ENCODE results near the gene NGEF.
A peak's percentile ranks its signal among the peaks of the same experiment; 100 is the strongest.

NGEF gene

DNA sequence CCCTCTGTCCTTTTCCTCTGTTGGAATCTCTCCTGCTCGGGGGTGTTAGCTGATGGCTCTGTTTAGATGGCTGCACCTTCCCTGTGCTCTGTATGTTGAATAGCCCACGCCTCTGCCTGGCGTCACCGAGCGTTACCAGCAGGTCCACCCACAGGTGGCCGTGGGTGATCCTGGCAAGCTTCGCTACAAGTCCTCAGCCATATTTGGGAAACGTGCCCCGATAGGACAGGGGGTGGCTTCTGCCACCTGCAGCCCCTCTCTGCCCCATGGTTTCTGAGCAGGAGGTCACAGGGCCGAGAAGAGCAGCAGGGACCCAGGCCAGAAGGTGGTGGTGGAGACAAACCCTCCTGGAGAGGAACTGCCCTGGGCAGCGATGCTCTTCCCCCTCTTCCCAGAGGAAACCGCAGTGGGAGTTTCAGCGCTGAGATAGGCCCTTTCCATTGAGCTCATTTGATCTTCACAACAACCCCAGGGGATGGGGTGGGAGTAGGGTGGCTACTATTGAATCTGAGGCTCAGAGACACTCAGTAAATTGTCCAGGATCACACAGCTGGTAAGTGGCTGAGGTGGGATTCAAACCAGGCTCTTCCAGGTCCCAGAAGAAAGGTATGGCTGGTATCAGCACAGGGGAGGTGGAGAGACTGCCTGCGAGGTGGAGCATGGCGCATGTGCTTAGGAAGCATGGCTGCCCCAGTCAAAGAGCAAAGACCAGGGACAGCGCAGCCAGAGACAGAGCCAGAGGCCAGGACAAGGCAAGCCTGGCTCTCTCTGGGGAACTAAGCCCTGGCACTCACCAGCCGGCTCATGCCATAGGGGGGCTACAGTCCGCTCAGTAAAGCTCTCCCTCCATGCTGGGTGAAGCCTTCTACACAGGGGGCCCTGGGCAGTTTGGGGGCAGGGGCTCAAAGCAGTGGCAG lies 15.0 kb downstream of the NGEF start:
- no peak for DNase-seq

DNA sequence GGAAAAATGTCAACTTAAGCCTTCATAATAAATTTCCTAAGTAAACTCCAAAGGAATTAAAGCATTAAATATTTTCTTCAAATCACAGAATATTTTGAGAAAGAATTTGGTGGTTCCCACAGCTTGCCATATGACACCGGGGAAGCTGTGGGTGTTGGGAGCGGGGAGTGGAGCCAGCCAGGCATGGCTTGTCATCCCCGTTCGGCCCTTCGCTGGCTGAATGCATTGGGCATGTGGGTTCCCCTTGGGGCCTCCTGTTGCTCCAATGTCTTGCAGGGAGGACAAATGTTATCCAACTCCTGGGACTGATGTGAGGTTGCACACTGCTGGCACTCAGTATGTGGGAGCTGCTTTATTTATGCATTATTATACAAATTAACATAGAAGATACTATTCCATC lies 18.6 kb downstream of the NGEF start:
- DNase-seq = no peak

GRCh38 chr2:232993231-232993821 lies 19.7 kb downstream of the NGEF start:
- DNase-seq = no peak

DNA sequence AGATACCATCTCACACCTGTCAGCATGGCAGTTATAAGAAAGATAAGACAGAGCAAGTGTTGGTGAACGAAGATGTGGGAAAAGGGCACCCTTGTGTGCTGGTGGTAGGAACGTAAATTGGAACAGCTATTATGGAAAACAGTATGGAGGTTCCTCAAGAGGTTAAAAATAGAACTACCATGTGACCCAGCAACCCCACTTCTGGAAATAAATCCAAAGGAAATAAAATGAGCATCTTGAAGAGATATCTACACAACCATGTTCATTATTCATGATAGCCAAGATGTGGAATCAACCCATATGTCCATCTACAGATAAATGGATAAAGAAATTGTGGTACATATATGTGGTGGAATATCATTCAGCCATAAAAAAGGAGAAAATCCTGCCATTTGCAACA lies 26.9 kb downstream of the NGEF start:
- no peak for DNase-seq

DNA sequence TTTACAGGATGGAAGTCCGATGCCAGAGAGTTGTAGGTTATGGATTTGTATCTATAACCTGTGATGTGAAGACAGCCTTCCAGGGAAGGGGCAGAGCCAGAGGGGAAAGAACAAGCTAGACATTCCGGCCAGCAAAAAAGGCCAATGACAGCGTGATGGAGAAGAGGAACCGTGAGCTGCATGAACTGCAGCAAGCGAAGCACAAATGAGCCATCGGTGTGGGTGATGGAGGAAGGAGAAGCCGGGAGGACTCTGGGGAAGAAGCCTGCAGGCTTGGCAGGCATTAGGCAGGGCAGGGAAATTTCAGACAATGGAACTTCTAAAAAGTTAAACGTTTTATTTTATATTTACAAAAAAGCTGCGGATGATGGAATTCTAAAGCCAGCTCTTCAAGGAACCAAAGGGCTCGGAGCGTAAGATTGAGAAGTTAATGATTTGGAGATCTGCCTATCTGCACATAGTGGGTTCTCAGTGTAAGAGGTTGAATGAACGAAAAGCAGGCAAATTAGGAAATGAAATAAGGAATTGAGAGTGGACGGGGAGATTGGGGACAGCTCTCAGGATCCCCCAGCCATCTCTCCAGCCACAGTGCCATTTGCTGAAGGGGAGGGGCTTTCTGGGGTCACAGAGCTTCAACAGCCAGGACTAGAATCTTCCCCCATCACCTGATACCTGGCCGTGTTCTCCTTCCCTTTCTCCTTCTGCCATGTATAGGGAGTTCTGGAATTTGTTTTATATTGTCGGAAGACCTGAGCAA lies 28.4 kb downstream of the NGEF start:
- no peak for DNase-seq

GRCh38 chr2:232983669-232984140 lies 29.4 kb downstream of the NGEF start:
- no peak for DNase-seq

GRCh38 chr2:232982926-232983668 lies 30.0 kb downstream of the NGEF start:
- DNase-seq = no peak

DNA sequence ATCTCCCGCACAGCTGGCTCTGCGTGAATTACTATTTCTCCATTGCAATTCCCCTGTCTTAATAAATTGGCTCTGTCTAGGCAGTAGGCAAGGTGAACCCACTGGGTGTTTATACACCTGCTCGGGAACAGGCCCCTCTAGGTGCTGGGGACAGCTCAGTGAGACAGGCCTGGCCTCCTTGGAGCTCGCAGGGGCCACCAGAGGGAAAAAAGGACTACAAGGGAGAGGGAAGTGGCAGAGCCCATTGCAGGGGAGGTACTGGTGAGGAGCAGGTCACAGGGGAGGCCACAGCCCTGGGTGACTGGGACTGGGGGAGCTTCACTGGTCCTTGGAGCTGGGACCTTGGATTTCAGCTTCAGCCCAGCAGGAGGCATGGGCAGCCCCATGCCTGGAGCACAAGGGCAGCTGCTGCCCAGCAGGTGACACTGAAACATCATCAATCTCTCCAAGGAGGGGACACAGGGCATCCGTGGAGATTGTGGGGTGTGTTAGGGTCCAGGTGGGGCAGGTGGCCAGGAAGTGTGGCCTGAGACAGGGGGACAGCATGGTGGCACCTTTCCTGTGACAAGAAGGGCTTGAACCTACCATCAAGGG lies 31.2 kb downstream of the NGEF start:
- no peak for DNase-seq

DNA sequence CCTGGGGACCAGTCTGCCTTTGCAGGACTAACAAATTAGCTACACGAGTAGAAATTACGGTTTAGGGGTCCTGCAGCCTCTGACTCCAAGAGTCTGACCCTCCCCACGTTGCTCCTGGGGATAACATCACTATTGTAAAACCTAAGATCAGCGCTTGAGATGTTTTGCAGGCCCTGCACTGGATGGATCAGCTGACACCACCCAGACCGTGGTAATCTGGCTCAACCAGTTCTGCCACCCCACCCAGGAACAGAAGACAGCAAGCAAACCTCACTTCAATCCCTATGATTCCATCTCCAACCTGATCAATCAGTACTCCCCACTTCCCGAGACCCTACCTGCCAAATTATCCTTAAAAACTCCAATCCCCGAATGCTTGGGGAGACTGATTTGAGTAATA lies 31.7 kb downstream of the NGEF start:
- DNase-seq = no peak

DNA sequence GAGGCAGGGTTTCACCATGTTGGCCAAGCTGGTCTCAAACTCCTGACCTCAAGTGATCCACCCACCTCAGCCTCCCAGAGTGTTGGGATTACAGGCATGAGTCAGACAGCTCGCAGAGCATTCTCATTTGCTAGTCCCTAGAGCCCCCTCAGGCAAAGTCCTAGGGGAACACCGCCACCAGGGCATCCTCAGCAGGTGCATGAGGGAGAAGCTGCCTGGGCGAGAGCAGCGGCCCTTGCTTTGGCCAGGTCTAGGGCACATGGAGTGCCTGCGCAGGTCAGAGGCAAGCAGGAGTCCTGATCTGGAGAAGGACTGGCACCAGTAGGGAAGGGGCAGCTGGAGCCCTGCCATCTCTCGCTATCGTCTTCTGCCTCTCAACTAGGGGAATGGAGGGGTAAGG lies 32.4 kb downstream of the NGEF start:
- peak; percentile 12 for DNase-seq

DNA sequence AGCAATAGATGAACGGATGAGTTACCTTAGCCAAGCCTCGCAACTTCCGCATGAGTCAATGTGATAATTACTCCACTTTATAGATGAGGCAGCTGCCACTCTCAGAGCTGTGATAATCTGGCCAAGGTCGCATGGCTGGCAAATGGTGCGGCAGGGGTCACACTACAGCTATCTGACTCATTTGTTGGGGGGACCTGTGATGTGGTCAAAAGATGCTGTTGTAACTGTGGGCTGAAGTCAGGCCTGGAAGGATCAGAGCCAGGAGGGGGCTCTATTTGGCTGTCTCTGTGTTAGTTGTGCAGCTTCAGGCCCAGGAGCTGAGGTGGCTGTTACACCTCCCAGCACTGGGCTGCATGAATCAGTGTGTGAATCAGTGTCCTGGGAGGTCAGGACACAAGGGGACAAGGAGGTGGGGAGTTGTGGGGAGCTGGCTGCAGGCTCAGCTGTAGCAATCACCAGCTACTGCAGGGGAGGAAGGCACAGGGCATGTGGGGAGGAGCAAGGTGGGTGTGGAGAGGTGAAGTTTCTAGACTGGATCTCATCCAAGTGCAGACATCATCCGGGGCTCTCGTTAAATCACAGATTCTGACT lies 33.1 kb downstream of the NGEF start:
- DNase-seq = peak; percentile 40

DNA sequence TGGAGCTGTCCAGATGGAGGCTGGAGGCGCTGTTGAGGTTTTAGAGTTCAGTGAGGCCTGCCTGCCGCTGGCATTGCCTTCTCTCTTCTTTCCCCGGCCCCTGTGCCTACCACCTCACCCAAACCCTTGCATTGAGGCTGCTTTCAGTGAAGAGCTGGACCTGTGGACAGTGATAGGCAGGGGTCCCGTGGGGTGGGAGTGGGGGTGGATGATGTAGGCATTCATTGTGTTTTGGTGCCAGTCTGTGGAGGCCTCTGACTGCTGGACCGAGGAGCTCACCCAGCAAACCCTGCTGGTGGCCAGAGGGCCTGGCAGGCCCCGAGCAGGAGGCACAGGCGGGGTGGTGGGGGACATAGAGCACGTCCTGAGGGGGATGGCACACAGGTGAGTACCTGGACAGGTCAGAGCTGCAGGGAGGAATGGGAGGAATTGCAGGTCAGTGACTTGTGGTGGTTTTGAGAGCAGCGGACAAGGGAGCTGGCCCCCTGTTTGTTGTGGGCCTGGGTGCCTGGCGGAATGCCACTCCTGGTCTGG lies 35.6 kb downstream of the NGEF start:
- no peak for DNase-seq

DNA sequence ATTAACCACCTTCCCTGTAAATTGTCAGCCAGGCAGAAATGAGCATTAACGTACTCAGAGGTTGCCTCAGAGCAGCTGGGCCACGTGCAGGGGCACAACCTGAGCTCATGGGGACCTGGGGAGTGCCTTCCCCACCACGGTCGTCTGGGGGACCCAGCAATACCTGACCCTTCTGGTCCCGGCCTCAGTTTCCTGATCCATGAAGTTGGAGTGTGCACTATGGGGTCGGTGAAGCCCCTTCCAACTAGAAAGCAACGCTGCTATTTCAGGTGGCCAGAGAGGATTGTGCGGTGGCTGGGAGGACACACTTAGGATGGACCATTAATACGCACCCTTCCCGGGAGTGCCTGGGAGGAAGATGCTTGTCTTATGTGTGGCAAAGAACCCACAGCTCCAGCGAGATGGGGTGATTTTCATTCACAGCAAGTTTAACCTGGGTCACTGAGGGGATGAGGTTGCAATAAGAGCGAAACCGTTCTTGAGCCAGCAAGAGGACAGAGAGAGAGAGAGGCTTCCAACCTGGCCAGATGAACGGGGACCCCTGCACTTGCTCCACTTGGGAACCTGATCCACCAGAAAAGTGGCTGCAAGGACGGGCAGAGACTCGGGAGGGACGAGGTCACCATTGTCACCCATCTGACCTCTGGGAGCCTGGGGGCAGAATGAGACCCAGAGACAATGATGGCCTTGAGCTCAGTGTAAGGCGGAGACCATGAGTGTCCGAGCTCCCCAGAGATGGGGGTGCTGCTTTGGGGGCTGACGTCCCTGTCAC lies 36.2 kb downstream of the NGEF start:
- no peak for DNase-seq

DNA sequence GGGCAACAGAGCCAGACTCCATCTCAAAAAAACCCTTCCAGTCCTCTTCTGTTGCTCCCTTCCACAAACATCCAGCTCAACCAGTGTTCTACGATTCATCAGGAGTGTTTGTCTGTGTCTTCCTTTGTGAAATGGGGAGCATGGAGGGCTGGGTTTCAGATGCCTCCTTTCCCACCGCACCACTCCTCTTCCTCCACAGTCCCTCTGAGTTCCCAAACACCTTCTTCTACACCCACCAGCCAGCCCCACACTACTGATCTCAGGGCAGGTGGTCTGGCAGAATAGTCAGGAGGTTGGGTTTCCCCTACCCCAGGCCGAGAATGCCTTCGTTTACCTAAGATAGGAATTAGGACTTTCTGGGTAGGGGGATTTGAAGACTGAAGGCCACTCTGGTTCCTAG lies 36.9 kb downstream of the NGEF start:
- DNase-seq = no peak

- no peak for DNase-seq
Measured at GRCh38 chr2:232974396-232974795, 38.7 kb downstream of the NGEF start.

DNA sequence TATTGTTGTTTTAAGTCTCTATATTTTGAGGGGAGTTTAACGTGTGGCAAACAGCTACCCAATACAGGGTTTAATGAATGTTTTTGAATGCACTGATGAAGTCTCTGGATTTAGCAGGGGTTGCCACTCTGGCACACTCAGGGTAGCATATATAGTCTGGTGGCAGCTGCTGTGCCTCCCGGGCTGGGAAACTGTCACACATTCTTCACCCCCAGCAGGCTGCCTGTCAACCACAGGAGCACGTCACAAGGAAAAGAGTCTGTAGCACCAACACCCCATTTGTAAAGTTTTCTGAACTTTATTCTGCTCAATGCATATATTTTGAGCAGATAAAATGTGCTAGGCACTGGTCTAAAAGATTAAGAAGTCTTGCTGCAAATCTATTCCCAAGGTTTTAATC lies 39.3 kb downstream of the NGEF start:
- no peak for DNase-seq

GRCh38 chr2:232973011-232973735 lies 39.9 kb downstream of the NGEF start:
- no peak for DNase-seq

GRCh38 chr2:232971744-232972143 lies 41.3 kb downstream of the NGEF start:
- no peak for DNase-seq

GRCh38 chr2:232970051-232970450 lies 43.0 kb downstream of the NGEF start:
- DNase-seq = no peak

DNA sequence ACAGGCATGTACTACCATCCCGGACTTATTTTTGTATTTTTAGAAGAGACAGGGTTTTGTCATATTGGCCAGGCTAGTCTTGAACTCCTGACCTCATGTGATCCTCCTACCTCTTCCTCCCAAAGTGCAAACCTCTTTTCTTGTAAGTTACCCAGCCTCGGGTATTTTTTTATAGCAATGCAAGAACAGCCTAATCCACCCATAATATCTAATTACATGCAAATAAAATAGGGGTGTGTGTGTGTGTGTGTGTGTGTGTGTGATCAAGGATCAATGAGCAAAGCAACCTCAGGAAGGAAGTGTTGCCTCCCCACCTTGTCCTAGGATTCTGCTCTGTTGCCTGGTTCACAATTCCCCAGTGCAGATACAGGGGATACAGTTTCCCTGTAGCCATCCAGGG lies 45.6 kb downstream of the NGEF start:
- no peak for DNase-seq

All from fibroblast of skin of abdomen (primary cell).